Kidney capillary endothelial cell (primary cell): ENCODE data around the gene PRKCH.
"Not testable (repeated sequence)": the region's sequence is repeated elsewhere in the genome, so short reads cannot be mapped to it uniquely, and the experiment has no call there.

Experiments used
- DNase-seq: peaks from one replicate; pipeline ENCODE4 v3.0.0-alpha.2; 2018; ENCODE audit warnings: low spot score

The PRKCH gene

GRCh38 chr14:61459229-61459628, 137.8 kb downstream of the PRKCH start:
- no peak for DNase-seq

- DNase-seq, result no peak
Observed at GRCh38 chr14:61460063-61460462, 138.7 kb downstream of the PRKCH start.

GRCh38 chr14:61460718-61461611, 139.6 kb downstream of the PRKCH start:
- DNase-seq, result no peak

- peak; percentile 78 for DNase-seq
Observed at GRCh38 chr14:61461808-61462275, 140.5 kb downstream of the PRKCH start.

GRCh38 chr14:61462566-61463193, 141.3 kb downstream of the PRKCH start:
- peak; percentile 66 for DNase-seq

GRCh38 chr14:61463664-61464285, 142.4 kb downstream of the PRKCH start:
- no peak for DNase-seq

GRCh38 chr14:61464539-61465320, 143.4 kb downstream of the PRKCH start:
- not testable (repeated sequence) for DNase-seq

GRCh38 chr14:61466249-61466904, 145.0 kb downstream of the PRKCH start:
- no peak for DNase-seq

GRCh38 chr14:61466905-61467280, 145.5 kb downstream of the PRKCH start:
- no peak for DNase-seq

GRCh38 chr14:61467296-61467695, 145.9 kb downstream of the PRKCH start:
- no peak for DNase-seq

GRCh38 chr14:61468063-61468825, 146.9 kb downstream of the PRKCH start:
- DNase-seq, result no peak

- no peak for DNase-seq
Observed at GRCh38 chr14:61469781-61470180, 148.4 kb downstream of the PRKCH start.

- peak; percentile 58 for DNase-seq
Observed at GRCh38 chr14:61470261-61470960, 149.0 kb downstream of the PRKCH start.

GRCh38 chr14:61470961-61471293, 149.5 kb downstream of the PRKCH start:
- DNase-seq, result no peak

- DNase-seq, result no peak
Observed at GRCh38 chr14:61471297-61472005, 150.1 kb downstream of the PRKCH start.

- peak; percentile 78 for DNase-seq
Observed at GRCh38 chr14:61472011-61472672, 150.8 kb downstream of the PRKCH start.

GRCh38 chr14:61472801-61473376, 151.5 kb downstream of the PRKCH start:
- no peak for DNase-seq

- DNase-seq, result no peak
Observed at GRCh38 chr14:61474015-61474414, 152.6 kb downstream of the PRKCH start.

GRCh38 chr14:61474701-61475100, 153.3 kb downstream of the PRKCH start:
- DNase-seq, result no peak
